AG10803 (cell line): ENCODE measurements around the gene PLAGL1.
"Not testable (repeated sequence)": the region's sequence is repeated elsewhere in the genome, so short reads cannot be mapped to it uniquely, and the experiment has no call there.

Experiments used
- DNase-seq: peaks from one replicate; pipeline ENCODE4 v3.0.0; 2010; ENCODE audit warnings: low read depth
- H3K4me3 ChIP-seq: 2 replicates; pipeline ENCODE4 v1.5.1; 2011; ENCODE audit warnings: mild to moderate bottlenecking, low read length, control low read depth
- TF ChIP-seq, protein P1 (sequence below): conservative IDR thresholded peaks from 2 replicates; pipeline ENCODE4 v1.5.1; 2011; ENCODE audit warnings: mild to moderate bottlenecking, low read length, control low read depth, inconsistent platforms

PLAGL1 gene

GRCh38 chr6:144023216-144023615 is 15.2 kb upstream of the PLAGL1 start:
- TF ChIP-seq, protein P1, sequence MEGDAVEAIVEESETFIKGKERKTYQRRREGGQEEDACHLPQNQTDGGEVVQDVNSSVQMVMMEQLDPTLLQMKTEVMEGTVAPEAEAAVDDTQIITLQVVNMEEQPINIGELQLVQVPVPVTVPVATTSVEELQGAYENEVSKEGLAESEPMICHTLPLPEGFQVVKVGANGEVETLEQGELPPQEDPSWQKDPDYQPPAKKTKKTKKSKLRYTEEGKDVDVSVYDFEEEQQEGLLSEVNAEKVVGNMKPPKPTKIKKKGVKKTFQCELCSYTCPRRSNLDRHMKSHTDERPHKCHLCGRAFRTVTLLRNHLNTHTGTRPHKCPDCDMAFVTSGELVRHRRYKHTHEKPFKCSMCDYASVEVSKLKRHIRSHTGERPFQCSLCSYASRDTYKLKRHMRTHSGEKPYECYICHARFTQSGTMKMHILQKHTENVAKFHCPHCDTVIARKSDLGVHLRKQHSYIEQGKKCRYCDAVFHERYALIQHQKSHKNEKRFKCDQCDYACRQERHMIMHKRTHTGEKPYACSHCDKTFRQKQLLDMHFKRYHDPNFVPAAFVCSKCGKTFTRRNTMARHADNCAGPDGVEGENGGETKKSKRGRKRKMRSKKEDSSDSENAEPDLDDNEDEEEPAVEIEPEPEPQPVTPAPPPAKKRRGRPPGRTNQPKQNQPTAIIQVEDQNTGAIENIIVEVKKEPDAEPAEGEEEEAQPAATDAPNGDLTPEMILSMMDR, result no peak

DNA sequence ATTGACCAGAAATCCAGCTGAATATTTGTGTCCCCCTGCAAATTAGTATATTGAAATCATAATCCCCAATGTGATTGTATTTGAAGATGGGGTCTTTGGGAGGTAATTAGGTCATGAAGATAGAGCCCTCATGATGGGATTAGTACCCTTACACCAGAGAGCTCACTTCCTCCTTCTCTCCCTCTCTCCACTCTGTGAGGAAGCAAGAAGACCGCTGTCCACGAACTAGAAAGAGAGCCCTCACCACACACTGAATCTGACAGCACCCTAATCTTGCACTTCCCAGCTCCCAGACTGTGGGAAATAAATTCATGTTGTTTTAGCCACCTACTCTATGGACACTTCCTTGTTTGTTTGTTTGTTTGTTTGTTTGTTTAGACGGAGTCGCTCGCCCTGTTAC is 11.9 kb upstream of the PLAGL1 start:
- TF ChIP-seq, protein P1, result no peak
- H3K4me3 ChIP-seq, result no peak overlapping the region
- no peak for DNase-seq

More at GRCh38 chr6:144023216-144023615, 15.2 kb upstream of the PLAGL1 start:
- H3K4me3 ChIP-seq, result no peak overlapping the region
- no peak for DNase-seq

DNA sequence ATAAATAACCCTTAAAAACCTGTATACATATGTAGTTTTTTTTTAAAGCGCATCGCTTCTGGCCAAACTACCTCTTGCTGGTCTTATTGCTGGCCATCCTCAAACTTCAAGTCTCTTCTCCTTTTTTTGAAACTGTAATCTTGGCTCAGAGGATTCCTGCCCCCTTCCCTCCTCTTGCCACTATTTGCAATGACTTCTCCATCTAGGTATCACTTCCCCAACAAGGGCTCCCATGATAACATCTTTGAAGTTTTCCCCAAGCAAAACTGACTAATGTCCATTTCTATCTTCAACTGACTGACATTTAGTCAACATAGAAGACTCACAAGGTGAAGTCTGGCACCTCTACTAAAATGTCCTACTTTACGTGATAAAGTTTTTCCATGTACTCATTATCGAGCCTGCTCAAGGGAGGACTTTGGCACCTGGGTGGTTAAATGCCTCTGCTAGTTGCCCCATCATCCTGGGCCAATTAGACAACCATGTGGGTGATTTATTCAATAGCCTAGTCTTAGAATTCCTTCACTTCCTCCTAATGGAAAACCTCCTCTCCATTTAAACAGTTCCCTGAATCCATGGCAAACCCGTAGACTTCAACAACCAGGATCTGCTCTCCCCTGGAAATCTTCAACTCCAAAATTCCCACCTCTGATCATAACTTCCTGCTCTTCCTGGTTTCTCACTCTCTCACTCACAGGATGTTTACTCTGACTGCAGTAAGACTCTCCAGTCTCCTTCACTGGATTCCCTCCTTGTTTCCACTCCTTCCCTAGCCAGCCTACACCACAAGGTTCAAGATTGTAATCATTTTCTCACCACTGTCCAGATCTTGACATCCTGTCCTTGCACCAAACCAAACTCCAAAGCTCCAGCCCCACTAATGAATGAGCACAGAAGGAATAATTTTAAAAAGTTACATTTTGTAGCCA is 9.4 kb upstream of the PLAGL1 start:
- H3K4me3 ChIP-seq, result no peak overlapping the region
- TF ChIP-seq, protein P1, result no peak
- no peak for DNase-seq

DNA sequence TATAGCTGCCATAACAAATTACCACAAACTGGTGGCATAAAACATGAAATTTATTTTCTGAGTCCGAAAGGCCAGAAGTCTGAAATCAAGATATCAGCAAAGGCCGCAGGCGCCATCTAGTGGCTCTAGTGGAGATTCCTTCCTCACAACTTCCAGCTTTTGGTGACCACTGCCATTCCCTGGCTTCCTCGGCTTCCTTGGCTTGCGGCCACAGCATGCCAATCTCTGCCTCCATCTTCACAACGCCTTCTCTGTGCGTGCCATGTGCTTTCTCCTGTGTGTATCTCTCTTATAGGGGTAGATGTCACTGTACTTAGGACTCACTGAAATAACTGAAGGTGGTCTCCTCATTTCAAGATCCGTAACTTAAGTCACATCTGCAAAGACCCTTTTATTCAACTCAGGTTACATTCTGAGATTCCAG is 5.4 kb upstream of the PLAGL1 start:
- TF ChIP-seq, protein P1, result peak; percentile 97
- no peak overlapping the region for H3K4me3 ChIP-seq
- peak; percentile 78 for DNase-seq

- TF ChIP-seq, protein P1, result no peak
- DNase-seq, result peak; percentile 26
- no peak overlapping the region for H3K4me3 ChIP-seq
Observed at GRCh38 chr6:144012534-144012933, 4.5 kb upstream of the PLAGL1 start.

- DNase-seq, H3K4me3 ChIP-seq: not testable (repeated sequence)
Observed at GRCh38 chr6:144009628-144010027, 1.6 kb upstream of the PLAGL1 start.

- TF ChIP-seq, protein P1, result no peak
- H3K4me3 ChIP-seq, result peak overlapping the region; percentile 54
Observed at GRCh38 chr6:144008846-144009245, 787 bp upstream of the PLAGL1 start.

More at GRCh38 chr6:144008846-144009245, 787 bp upstream of the PLAGL1 start:
- DNase-seq, result no peak
